SIG-M5 treated with dmso at 0.1 percent for 504 hours (cell line): ENCODE measurements around the gene SLC5A2.
"Not testable (repeated sequence)": the region's sequence is repeated elsewhere in the genome, so short reads cannot be mapped to it uniquely, and the experiment has no call there.

Experiments used
- DNase-seq: peaks from one replicate; lab custom pipeline; 2025; ENCODE audit not compliant: unreplicated experiment; lab: John Stamatoyannopoulos, UW

SLC5A2 gene

DNA sequence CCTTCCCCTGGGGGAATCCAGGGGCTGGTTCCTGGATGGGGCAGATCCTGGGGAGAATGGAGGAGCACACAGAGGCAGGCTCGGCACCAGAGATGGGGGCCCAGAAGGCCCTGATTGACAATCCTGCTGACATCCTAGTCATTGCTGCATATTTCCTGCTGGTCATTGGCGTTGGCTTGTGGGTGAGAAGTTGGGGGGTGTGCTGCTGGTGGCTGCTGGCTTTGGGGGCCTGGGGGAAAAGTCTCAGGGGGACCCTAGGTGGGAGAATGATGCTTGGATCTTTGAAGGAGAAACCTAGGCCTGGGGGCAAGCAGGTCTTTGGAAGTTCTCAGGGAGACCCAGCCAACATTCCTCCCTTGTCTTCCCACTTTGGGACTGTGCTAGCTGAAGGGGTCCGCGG lies at the start of gene SLC5A2:
Gene SLC5A2 (plus strand): TSS at position 43 of the 400 bp plus-strand sequence. CDS start 14 bp downstream, at position 57.
- no peak for DNase-seq

DNA sequence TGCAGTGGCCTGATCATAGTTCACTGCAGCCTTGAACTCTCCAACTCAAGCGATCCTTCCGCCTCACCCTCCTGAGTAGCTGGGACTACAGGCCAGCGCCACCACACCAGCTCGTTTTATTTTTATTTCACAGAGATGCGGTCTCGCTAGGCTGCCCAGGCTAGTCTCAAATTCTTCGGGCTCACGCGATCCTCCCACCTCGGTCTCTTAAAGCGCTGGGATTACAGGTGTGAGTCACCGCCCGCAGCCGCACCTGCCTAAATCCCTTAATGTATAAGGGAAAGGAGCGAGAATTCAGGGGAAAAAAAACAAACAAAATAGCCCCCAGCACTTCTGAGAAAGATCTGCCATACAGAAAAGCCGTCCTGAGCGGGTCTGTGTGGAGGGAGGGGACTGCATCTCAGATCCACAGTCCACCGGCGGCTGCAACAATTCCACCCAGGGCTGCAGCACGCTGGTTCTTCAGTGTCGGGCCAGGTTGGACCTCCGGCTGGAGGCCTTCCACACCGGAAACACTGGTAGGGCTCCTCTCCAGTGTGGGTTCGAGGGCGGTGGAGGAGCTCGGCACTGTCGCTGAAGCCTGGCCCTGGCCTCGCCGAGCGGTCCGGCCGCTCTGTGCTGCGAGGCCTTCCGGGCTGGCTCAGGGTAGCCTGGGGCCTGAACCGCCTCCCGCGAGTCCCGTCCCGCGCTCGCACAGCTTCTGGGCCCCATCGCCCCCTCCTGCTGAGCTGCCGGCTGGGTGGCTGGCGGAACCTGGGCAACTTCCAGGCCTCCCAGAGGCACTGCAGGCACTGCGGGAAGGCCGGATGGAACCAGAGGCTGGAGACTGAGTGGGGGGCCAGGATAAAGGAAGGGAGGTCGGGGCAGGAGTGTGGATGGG lies 47.3 kb upstream of the SLC5A2 start:
- no peak for DNase-seq

DNA sequence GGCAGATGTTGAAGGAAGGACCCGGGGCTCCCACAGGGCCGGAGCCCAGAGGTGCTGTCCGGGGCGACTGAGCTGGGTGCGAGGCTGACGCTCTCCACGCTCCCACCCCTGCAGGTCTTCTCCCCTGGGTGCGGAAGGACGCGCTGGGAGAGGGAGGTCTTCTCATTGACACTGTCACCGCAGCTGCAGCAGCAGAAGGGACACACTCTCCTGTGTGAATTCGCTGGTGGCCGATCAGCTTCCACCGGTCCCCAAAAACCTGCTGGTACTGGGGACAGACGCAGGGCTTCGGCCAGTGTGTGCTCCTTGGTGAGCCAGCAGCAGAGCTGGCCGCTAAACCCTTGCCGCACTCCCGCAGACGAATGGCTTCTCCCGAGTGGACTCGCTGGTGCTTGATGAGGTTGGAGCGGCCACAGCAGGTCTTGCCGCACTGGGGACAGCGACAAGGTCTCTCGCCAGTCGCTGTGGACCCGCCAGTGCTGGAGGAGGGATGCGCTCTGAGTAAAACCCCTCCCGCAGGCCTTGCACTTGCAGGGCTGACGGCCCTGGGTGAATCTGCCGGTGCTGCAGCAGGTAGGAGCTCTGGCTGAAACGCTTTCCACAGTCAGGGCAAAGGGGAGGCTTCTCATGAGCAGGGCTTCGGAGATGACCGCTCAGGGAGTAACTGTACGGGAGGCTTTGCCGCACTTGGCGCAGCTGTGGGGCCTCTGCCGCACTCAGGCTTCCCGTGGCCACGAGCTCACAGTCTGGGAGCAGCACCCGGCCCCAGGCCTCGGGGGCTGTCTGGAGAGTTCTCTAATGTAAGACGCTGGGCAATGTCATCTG lies 46.5 kb upstream of the SLC5A2 start:
- no peak for DNase-seq

DNA sequence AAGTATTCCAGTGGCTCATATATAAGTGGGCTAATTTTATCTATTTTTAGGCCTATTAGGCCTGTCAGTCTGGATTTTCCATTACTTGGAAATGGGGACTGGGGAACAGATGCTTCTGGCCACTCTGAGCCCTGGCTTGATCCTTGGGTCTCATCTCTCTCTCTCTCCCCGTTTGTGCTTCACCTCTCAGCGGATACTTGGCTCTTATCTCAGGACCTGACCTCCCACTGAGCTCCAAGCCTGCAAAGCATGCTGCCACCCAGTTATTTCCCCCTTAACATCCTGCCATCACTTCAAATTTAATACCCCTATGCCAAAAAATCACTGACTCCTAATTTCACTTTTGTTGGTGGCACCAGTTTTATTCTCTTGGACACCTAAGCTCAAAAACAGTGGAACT lies 44.5 kb upstream of the SLC5A2 start:
- DNase-seq, result no peak

DNA sequence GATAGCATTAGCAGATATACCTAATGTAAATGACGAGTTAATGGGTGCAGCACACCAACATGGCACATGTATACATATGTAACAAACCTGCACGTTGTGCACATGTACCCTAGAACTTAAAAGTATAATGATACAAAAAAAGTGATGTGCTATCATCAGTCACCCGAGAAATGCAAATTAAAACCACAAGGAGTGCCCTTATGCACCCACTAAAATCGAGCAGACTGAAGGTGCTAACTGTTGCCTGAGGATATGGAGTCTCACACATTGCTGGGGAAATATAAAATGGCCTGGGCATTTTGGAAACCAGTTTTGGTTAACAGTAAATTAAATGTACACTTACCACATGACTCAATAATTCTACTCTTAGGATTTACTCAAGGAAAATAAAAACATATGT lies 43.9 kb upstream of the SLC5A2 start:
- not testable (repeated sequence) for DNase-seq

DNA sequence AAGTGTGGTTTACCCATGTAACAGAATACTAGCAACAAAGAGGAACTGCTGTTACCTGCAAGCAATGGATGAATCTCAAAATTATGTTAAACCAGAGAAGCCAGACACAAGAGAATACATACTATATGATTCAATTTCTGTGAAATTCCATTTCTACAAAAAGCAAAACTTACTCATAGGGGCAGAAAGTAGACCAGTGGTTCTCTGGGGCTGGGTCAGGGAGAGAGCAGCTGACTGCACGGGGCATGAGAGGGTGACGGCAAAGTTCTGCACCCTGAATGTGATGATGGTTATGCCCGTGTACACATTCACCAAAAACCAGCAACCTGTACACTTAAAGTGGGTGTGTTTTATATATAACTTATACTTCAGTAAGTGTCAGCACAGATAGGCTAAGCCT lies 43.4 kb upstream of the SLC5A2 start:
- no peak for DNase-seq

DNA sequence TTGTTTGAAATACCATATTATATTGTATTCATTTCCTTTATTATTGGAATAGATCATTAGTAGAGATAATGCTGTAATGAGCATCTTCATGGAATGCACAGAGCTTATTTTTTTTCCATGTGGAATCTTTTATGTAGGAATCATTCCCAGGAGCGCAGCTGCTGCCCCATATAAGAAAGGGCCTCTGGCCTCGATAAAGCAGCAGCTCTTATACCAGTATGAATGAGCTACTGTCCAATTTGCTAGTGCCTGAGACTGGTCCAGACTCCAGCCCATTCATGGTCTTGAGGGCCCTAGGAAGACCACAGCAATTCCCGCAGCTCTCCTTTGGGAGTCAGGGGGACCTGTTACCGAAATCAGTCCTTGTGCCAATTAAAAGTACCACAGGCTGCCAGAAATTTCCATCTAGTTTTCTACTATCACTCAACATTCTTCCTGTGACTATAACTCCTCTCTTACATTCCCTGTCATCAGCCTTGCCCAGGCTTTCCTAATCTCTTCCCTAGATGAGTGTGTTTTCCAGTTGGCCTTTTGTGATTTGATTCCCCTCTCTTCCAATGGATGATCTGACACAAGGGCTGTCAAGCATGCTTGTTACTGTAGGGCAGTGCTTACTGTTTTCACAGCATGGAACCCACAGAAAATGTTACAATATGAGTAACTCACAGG lies 42.3 kb upstream of the SLC5A2 start:
- DNase-seq, result no peak

DNA sequence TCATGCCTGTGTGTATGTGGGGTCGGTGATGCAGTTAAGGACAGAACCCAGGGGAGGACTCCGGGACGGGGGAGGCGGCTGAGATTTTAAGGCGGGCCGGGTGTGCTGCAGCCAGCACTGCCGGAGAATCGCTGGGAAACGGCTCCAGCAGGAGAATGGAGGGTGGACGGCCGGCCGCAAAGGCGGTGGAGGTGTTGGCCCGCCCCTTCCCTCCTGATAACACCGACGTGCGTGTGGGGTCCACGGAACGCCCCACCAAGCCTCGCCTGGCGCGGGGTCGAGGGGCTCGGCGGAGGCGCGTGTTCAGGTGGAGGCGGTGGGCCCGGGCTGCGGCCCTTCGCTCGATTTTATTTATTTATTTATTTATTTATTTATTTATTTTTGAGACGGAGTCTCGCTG lies 41.0 kb upstream of the SLC5A2 start:
- no peak for DNase-seq

DNA sequence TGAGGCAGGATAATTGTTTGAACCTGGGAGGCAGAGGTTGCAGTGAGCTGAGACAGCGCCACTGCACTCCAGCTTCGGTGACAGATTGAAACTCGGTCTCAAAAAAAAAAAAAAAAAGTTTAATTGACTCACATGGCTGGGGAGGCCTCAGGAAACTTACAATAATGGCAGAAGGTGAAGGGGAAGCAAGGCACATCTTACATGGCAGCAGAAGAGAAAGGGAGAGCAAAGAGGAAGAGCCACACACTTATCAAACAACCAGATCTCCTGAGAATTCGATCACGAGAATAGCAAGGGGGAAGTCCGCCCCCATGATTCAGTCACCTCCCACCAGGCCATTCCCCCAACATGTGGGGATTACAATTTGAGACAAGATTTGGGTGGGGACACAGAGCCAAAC lies 37.0 kb upstream of the SLC5A2 start:
- not testable (repeated sequence) for DNase-seq

DNA sequence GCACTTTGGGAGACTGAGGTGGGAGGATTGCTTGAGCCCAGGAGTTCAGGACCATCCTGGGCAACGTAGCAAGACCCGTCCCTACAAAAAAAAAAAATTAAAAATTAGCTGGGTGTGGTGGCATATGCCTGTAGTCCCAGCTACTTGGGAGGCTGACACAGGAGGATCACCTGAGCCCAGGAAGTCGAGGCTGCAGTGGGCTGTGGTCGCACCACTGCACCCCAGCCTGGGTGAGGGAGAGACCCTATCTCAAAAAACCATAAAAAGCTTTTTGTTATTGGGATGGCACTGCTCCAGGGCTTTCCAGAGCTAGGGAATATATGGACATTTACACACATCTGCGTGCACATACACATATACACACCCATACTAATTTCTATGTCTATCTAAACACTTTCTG lies 31.7 kb upstream of the SLC5A2 start:
- no peak for DNase-seq

DNA sequence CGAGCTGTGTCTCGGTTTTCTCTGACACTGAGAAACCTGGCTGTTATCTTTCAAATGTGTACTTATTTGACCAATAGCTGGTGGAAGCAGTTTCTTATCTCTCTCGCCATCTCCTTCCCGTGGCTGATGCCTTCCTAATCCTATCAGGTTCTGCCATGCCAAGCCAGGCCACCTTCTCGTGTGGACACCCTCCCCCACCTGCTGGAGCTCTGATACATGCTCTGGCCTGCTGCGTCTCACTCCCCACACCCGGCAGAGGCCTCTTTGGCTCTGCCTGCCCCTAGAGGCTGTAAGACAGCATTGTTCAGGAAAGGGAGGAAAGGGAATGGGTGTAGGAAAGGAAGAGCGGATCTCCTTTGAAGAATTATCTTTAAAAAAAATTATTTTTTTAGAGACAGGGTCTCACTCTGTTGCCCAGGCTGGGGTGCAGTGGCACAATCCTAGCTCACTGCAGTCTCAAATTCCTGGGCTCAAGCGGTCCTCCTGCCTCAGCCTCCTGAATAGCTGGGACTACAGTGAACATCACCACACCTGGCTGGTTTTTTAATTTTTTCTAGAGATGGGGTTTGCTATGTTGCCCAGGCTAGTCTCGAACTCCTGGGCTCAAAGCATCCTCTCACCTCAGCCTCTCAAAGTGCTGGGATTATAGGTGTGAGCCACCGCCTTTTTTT lies 31.1 kb upstream of the SLC5A2 start:
- peak; percentile 59 for DNase-seq

DNA sequence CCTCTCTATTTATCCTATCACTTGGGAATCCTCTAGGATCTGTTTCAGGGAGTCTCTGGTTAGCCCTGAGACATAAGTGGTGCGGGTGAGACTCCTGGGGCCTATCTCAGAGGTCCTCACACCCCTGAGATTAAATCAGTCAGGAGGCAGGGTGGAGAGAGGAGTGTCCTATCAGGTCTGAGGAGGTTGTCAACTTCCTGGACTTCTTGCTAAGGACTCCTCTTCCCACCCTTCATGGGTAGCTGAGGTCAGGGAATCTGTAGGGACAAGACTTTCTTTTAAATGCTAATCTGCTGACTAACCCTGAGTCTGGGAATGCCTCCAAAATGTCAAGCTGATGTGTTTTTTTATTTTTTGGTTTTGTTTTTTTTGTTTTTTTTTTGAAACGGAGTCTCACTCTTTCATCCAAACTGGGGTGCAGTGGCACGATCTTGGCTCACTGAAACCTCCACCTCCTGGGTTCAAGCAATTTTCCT lies 30.3 kb upstream of the SLC5A2 start:
- DNase-seq, result no peak

DNA sequence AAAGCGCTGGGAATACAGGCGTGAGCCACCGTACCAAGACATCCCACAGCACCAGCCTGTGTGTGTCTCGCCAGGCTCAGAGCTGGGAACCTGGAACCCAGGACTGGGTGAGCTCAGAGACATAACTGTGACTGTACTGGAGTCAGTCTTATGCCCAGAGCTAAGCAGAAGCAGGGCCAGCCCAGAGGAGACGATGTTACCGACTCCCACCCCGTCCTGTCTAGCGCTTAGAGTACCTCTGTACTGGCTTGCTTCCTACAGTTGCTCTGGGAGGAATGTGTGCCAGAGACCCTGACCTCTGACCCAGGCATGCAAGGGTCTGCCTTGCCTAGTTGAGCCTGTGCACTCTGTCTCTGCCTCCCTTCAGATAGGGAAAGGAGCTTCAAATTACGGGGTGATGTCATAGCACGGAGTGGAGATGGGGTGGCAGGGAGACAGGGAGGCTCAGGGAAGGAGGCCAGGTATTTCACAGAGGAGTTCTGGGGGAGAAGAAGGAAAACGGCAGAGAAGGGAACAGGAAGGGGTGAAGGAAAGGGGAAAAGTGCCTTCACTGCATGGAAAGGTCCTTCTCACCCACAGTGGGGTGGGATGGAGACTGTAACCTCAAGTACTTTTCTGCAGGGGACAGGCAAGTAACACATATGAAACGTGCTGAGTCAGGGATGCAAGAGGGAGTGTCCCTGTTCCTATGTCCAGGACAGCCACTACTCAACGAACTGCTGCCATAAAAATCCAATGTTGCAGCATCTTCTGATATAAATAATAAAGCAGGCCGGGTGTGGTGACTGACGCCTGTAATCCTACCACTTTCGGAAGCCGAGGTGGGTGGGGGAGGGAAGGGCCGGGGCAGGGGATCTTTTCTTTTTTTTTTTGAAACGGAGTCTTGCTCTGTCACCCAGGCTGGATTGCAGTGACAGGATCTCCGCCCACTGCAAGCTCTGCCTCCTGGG lies 29.4 kb upstream of the SLC5A2 start:
- no peak for DNase-seq

DNA sequence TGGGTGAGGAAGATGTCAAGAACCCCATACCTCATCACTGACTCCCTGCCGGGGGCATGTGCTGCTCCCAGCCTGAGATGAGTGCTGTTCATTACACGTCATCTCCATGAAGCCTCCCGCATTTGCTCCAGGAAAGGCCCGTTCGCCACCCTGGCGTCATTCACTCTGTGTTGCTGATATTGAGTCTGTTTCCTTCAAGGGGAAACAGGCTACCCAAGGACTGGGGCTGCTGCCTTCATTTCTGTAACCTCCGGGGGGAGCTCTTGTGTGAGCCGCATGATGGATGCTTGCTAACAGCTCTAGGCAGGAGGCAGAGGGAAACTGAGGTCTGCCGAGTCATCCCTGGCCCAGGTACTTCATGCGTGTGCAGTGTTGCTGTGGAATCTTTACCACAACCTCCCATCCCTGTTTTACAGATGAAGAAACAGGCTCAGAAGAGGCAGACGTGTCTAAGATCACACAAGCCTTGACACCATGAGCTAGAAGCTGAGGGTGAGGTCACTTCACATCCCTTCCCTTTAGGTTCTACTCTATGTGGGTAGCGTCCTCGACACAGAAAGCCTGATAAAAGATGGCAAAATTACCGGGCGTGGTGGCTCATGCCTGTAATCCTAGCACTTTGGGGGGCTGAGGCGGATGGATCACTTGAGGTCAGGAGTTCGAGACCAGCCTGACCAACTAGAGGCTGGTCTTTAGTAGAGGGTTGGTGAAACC lies 27.2 kb upstream of the SLC5A2 start:
- DNase-seq, result peak; percentile 52

DNA sequence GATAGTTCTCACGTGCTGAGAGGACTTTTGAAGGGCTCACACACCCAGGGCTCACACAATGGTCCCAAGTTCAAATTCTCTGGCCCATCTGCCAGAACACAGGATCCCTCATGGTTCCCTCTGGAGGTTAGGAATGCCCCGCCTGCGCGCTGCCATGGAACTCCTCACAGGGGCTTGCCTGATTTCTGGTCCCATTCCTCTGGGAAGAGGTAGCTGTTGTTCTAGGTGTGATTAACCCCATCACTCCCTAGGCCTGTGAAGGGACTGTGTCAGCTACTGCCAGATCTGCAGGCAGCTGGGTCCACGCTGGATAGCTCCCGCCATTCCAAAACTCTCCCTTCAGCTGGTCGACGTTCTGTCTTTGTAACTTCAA lies 25.9 kb upstream of the SLC5A2 start:
- DNase-seq, result no peak

DNA sequence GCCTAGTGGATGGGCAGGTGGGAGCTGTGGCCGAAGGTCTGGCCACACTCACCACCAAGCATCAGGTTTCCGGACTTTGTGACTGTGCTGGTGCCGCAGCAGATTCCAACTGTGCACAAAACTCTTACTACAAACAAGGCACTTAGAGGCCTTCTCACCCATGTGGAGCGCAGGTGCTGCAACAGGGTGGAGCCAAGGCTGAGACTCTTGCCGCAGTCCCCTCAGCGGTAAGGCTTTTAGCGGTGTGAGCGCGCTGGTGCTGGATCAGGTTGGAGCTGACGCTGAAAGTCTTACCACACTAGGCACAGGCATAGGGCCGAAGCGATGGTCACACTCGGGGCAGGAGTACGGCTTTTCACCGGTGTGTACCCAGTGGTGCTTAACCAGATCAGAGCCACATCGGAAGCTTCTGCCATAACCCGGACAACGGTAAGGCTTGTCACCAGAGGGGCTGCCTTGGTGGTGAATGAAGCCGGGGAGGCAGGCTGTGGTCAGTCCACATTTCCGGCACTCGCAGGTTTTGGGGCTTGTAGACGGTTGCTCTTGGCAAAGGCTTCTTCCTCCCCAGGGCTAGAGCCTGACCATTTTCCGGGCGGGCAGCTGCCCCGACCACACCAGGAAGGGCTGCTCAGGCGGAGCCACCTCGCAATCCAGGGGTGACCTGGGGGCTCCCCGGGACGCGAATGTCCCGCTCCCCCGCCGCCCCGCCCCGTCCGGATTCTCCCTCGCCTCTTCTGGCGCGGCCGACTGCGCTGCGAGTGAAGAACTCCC lies 24.7 kb upstream of the SLC5A2 start:
- peak; percentile 55 for DNase-seq

DNA sequence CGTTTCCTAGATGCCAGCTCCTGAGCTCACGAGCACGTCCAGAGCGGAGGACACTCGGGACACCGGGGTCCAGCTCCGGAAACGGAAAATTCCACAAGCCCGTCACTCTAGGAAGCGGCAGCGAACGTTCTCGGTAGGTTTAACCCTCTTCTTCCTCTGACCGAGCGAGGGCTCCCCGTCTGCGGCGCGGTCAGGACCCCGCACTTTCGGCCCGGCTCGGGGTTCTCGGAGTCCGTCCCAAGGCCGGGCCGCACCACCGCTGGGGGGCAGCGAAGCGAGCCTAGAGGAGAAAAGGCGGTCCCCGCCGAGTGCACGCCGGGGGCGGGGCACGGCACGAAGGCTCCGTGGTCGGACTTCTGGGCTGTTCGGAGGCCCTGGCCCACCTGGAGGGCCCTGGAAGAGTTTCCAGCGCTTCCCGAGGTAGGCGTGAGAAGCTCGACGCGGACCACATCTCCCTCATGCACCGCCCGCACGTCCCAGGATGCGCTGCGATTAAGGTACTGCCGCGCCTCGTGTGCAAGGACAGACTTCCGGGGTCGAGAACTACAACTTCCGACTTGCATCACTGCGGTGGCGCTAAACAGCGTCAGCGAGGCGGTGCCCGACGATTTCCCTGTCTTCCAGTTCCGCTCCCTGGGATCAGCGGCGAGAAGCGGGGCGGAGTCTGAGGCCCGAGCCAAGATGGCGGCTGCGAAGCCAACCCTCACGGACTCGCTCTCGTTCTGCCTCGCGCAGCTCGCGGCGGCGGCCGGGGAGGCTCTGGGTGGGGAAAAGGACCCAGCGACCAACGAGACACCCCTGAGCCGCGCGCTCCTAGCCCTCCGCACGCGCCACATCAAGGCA lies 23.9 kb upstream of the SLC5A2 start, which contains the start of gene ARMC5:
Gene ARMC5 (plus strand): TSS at position 658 of the 843 bp plus-strand sequence. CDS start 24 bp downstream, at position 682.
- DNase-seq, result peak; percentile 97
